Upper lobe of left lung (tissue), 6 donors: ENCODE measurements around the gene SUSD2. TPM values are rescaled to one million over a fixed set of nuclear protein-coding genes. Genes with fewer than 3 reads are reported as not detected.
A peak's percentile ranks its signal among the peaks of the same experiment; 100 is the strongest.

ENCODE experiments used
- ATAC-seq, 2 donors: fragments of 200-7000 bp; cut with Tn5 transposase; one replicate each; pipeline ENCODE4 v1.9.1; 2022; ENCODE audit warnings: mild to moderate bottlenecking in 2 of 2, moderate library complexity in 2 of 2; ENCODE audit not compliant: low FRiP score in 2 of 2
- DNase-seq, 2 donors: peaks; one replicate each; pipeline ENCODE4 v3.0.0-alpha.2; 2019 to 2020
- H3K27ac ChIP-seq, 4 donors: fragments of 200-600 bp; sonication (generic); one replicate each; pipeline ENCODE4 v1.5.1; 2016 to 2019
- H3K27me3 ChIP-seq, 4 donors: fragments of 200-600 bp; sonication (generic); one replicate each; pipeline ENCODE4 v1.5.1; 2017 to 2019
- H3K36me3 ChIP-seq, 4 donors: fragments of 200-600 bp; sonication (generic); one replicate each; pipeline ENCODE4 v1.5.1; 2016 to 2019
- H3K4me1 ChIP-seq, 4 donors: fragments of 200-600 bp; sonication (generic); one replicate each; pipeline ENCODE4 v1.5.1; 2018 to 2019
- H3K4me3 ChIP-seq, 4 donors: fragments of 200-600 bp; sonication (generic); one replicate each; pipeline ENCODE4 v1.5.1; 2017 to 2019; ENCODE audit warnings: mild to moderate bottlenecking in 2 of 4, moderate library complexity in 1 of 4
- H3K9me3 ChIP-seq, 4 donors: fragments of 200-600 bp; sonication (generic); one replicate each; pipeline ENCODE4 v1.5.1; 2018 to 2019
- CTCF ChIP-seq, 6 experiments: fragments of 450-650 bp in 4 of 6; fragments of 200-600 bp in 2 of 6; sonication (generic) in 2 of 6; IDR thresholded peaks; one replicate each; pipeline ENCODE4 v1.5.1; 2016 to 2019; ENCODE audit warnings: antibody characterized with exemption in 6 of 6
- EP300 ChIP-seq, 4 donors: sonication (generic); formaldehyde crosslinking; IDR thresholded peaks; one replicate each; pipeline ENCODE4 v1.5.1; 2017; ENCODE audit warnings: antibody characterized with exemption in 4 of 4, control low read depth in 2 of 4
- POLR2A ChIP-seq, 4 donors: fragments of 450-650 bp; IDR thresholded peaks; one replicate each; pipeline ENCODE4 v1.5.1; 2016 to 2017; ENCODE audit warnings: antibody characterized with exemption in 4 of 4, mild to moderate bottlenecking in 2 of 4
- POLR2AphosphoS5 ChIP-seq, 2 donors: sonication (generic); formaldehyde crosslinking; IDR thresholded peaks; one replicate each; pipeline ENCODE4 v1.5.1; 2017; ENCODE audit warnings: antibody characterized with exemption in 2 of 2
- WGBS, 2 donors: methylation state at CpG; one replicate each; pipeline ENCODE4 v1.1.5; 2017 to 2018; 5-methylcytosine and 5-hydroxymethylcytosine counted together
- total RNA-seq, 6 donors: library from RNA; depleted of rRNA in 4 of 6; stranded (reverse); fragments of >200 nt in 4 of 6; gene quantifications; one replicate each; pipeline versions ENCODE4 v1.1.0 to v1.2.1, GENCODE V29; 2016 to 2021
- donor health status: DM: no; HTN: no; CAD: no; lungs with moderate emphysema.
- donor health status: DM: no; HTN: yes; CAD: no; lungs with severe emphysema.

The SUSD2 gene
- total RNA-seq, 6 donors from 2014 or later: 191 to 645 (median 348) TPM

DNA sequence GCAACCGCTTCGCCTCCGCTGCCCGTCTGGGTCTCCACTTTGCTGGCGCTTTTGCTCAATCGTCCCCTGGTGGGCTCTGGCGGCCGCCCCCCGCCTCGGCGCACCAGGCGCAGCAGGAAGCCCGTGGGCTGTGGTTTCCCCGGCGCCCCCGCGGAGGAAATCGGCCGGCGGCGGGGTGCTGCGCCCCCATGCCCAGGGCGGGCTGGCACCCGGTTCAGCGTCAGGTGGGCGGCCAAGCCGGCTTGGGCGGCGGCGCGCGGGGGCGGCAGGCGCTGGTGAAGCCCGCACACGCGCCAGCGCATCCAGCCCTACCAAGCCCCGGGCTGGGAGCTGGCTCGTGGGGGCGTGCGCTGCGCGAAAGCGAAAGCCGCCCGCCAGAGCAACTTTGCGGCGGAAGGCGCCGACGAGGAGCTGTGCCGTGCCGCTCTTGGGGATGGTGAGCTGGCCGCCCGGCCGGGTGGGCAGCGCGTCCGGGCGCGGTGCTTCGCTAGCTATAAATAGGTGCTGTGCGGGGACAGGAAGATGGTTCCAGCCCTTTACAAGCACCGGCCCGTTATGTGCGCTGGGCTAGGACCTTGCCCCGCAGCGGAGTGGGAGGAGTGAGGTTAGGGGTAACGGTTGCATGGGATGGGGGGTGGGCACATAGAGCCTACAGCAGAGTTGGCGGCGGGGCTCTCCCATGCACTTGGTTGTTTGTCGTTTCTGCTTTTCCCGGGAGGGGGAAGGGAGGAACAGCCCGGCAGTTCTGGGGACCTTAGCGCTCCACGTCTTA lies 25.0 kb upstream of the SUSD2 start:
- H3K9me3 ChIP-seq: no peaks in the 10 kb centered on the region
- TF ChIP-seq EP300 (IDR thresholded peaks at IDR 0.05): no peak
- TF ChIP-seq POLR2A (IDR thresholded peaks at IDR 0.05): peak in 1 of 4 donors; percentile 22
- H3K27me3 ChIP-seq: no peaks in the 10 kb centered on the region
- peaks cover 50 to 87% (median 73%) of the 10 kb centered on the region in 4 donors for H3K4me1 ChIP-seq
- peaks cover 0 to 4% (median 0%) of the 10 kb centered on the region in 4 donors for H3K36me3 ChIP-seq
- H3K27ac ChIP-seq: peak overlapping the region; percentile 84 to 90 (median 86)
- H3K4me3 ChIP-seq: peak overlapping the region; percentile 66 to 93 (median 79)
- WGBS, 2 donors: 0% methylated on average over 10 to 34 of the region's 77 CpGs
- peak in 1 of 2 donors; percentile 92 for DNase-seq
- ATAC-seq: peak in 1 of 2 donors; percentile 77

- DNase-seq (peak; percentile 93 to 98), ATAC-seq (peak; percentile 89 to 93)
- WGBS, 2 donors: 10 to 13% methylated on average over 12 to 23 of the region's 23 CpGs
- Histone ChIP-seq H3K27ac (peak overlapping the region; percentile 84 to 90 (median 86)), H3K4me3 (peak overlapping the region; percentile 66 to 93 (median 79)), H3K9me3 (no peaks in the 10 kb centered on the region), H3K27me3 (no peaks in the 10 kb centered on the region), H3K36me3 (peaks cover 0 to 9% (median under 1%) of the 10 kb centered on the region in 4 donors), H3K4me1 (peaks cover 58 to 94% (median 81%) of the 10 kb centered on the region in 4 donors)
- TF ChIP-seq POLR2AphosphoS5 (IDR thresholded peaks at IDR 0.05): peak in 1 of 2 donors; percentile 17
- peak; percentile 83 to 92 (median 87) for TF ChIP-seq CTCF (IDR thresholded peaks at IDR 0.05)
- no peak for TF ChIP-seq POLR2A (IDR thresholded peaks at IDR 0.05)
- no peak for TF ChIP-seq EP300 (IDR thresholded peaks at IDR 0.05)
Observed at GRCh38 chr22:24156913-24157821, 24.1 kb upstream of the SUSD2 start.

- Histone ChIP-seq H3K27ac (peak overlapping the region; percentile 84 to 90 (median 86)), H3K4me3 (peak overlapping the region in 3 of 4 donors; percentile 76 to 93 (median 82)), H3K27me3 (no peaks in the 10 kb centered on the region), H3K9me3 (no peaks in the 10 kb centered on the region), H3K4me1 (peaks cover 60 to 94% (median 85%) of the 10 kb centered on the region in 4 donors), H3K36me3 (peaks cover 0 to 12% (median 1%) of the 10 kb centered on the region in 4 donors)
- DNase-seq (no peak), ATAC-seq (no peak)
- WGBS, 2 donors: 35 to 63% methylated on average over 3 to 9 of the region's 10 CpGs
- no peak for TF ChIP-seq EP300 (IDR thresholded peaks at IDR 0.05)
- TF ChIP-seq CTCF (IDR thresholded peaks at IDR 0.05): no peak
- TF ChIP-seq POLR2A (IDR thresholded peaks at IDR 0.05): no peak
- TF ChIP-seq POLR2AphosphoS5 (IDR thresholded peaks at IDR 0.05): no peak
Observed at GRCh38 chr22:24157822-24158135, 23.5 kb upstream of the SUSD2 start.

DNA sequence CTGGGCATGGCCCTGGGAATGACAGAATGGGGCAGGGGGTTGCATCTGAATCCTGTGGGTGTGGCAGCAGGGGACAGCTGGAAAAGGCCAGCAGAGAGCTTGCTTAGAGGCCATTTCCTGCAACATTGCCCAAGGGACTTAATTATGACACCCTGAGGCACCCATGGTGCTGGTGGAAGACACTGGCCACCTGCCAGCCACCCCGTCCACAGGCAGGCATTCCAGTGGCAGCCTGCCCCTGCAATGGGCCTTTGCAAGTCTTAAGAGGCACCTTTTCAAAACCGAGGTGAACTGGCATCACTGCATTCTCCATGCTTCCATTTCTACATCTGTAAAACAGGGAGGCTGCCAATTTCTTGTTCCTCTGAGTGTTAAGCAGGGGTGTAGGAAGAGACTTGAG lies 21.6 kb upstream of the SUSD2 start:
- Histone ChIP-seq H3K27me3 (no peaks in the 10 kb centered on the region), H3K27ac (peak overlapping the region; percentile 6 to 90 (median 58)), H3K36me3 (peaks cover 0 to 21% (median 8%) of the 10 kb centered on the region in 4 donors), H3K4me3 (no peak overlapping the region), H3K4me1 (peaks cover 46 to 82% (median 69%) of the 10 kb centered on the region in 4 donors), H3K9me3 (no peaks in the 10 kb centered on the region)
- ATAC-seq (no peak), DNase-seq (peak in 1 of 2 donors; percentile 70)
- TF ChIP-seq POLR2A (IDR thresholded peaks at IDR 0.05) (no peak), EP300 (IDR thresholded peaks at IDR 0.05) (no peak), POLR2AphosphoS5 (IDR thresholded peaks at IDR 0.05) (no peak), CTCF (IDR thresholded peaks at IDR 0.05) (no peak)
- 52 to 67% methylated on average over 1 to 2 of the region's 2 CpGs for WGBS, 2 donors

GRCh38 chr22:24160546-24160945 lies 20.7 kb upstream of the SUSD2 start:
- Histone ChIP-seq H3K4me1 (peaks cover 42 to 73% (median 60%) of the 10 kb centered on the region in 4 donors), H3K9me3 (no peaks in the 10 kb centered on the region), H3K27me3 (no peaks in the 10 kb centered on the region), H3K4me3 (no peak overlapping the region), H3K27ac (peak overlapping the region in 3 of 4 donors; percentile 76 to 90 (median 84)), H3K36me3 (peaks cover 3 to 30% (median 16%) of the 10 kb centered on the region in 4 donors)
- no peak for ATAC-seq
- WGBS, 2 donors: 62 to 94% methylated on average over 2 to 6 of the region's 6 CpGs
- no peak for DNase-seq
- no peak for TF ChIP-seq POLR2A (IDR thresholded peaks at IDR 0.05)
- no peak for TF ChIP-seq EP300 (IDR thresholded peaks at IDR 0.05)
- no peak for TF ChIP-seq POLR2AphosphoS5 (IDR thresholded peaks at IDR 0.05)
- TF ChIP-seq CTCF (IDR thresholded peaks at IDR 0.05): no peak
